K562 (cell line): Measurements from ENCODE around the gene KCND3. TPM values are rescaled to one million over a fixed set of nuclear protein-coding genes. Genes with fewer than 3 reads are reported as not detected.

Source experiments
- CHD4 ChIP-seq: fragments of 200-600 bp; sonication (generic); IDR thresholded peaks from 3 replicates; pipeline ENCODE4 v1.6.1; 2012; ENCODE audit warnings: low read depth, mild to moderate bottlenecking, mixed read lengths, low read length, inconsistent platforms; ENCODE audit not compliant: insufficient read depth, insufficient replicate concordance, poor library complexity, severe bottlenecking
- DPF2 ChIP-seq: fragments of 450-650 bp; IDR thresholded peaks from 2 replicates; pipeline ENCODE4 v1.6.1; 2016
- FIP1L1 ChIP-seq: fragments of 200-400 bp; formaldehyde crosslinking; IDR thresholded peaks from 2 replicates; pipeline ENCODE4 v1.6.1; 2018; ENCODE audit warnings: mild to moderate bottlenecking, low read depth, low read length; ENCODE audit not compliant: poor library complexity, severe bottlenecking
- FOXK2 ChIP-seq, 2 experiments: fragments of 450-650 bp; IDR thresholded peaks in 1 of 2; conservative IDR thresholded peaks in 1 of 2; 2 replicates each; pipeline ENCODE4 v1.6.1; 2016; ENCODE audit warnings: low read depth in 2 of 2, mild to moderate bottlenecking in 1 of 2
- HCFC1 ChIP-seq: IDR thresholded peaks from 2 replicates; pipeline ENCODE4 v1.6.1; 2012; ENCODE audit warnings: low read depth, low read length, improper control_type of control experiment
- HNRNPK ChIP-seq: fragments of 200-400 bp; formaldehyde crosslinking; IDR thresholded peaks from one replicate; pipeline ENCODE4 v1.6.1; 2018; ENCODE audit warnings: mild to moderate bottlenecking, low read depth, low read length; ENCODE audit not compliant: poor library complexity, severe bottlenecking
- KDM2B ChIP-seq: fragments of 250-450 bp; sonication (Bioruptor Pico); IDR thresholded peaks from 2 replicates; pipeline ENCODE4 v1.8.0; 2021; ENCODE audit warnings: mild to moderate bottlenecking, moderate library complexity
- MEF2D ChIP-seq: conservative IDR thresholded peaks from 2 replicates; pipeline ENCODE4 v1.6.1; 2016; ENCODE audit warnings: low read depth, missing genetic modification characterization, missing compliant biosample characterization
- NUFIP1 ChIP-seq: fragments of 450-650 bp; IDR thresholded peaks from 2 replicates; pipeline ENCODE4 v1.6.1; 2018; ENCODE audit not compliant: partially characterized antibody
- SMAD1 ChIP-seq: fragments of 150-350 bp; IDR thresholded peaks from 2 replicates; pipeline ENCODE4 v1.6.1; 2014; ENCODE audit warnings: low read length, low read depth; ENCODE audit not compliant: partially characterized antibody
- STAT5B ChIP-seq: fragments of 250-450 bp; sonication (Bioruptor Pico); IDR thresholded peaks from 2 replicates; pipeline ENCODE4 v1.8.0; 2021; ENCODE audit warnings: mild to moderate bottlenecking, inconsistent platforms
- ZKSCAN3 ChIP-seq: fragments of 250-450 bp; sonication (Bioruptor Pico); IDR thresholded peaks from 2 replicates; pipeline ENCODE4 v1.4.0; 2020
- ZNF507 ChIP-seq: conservative IDR thresholded peaks from 2 replicates; pipeline ENCODE4 v1.6.1; 2017; ENCODE audit warnings: missing genetic modification characterization, missing compliant biosample characterization
- ZNF717 ChIP-seq: fragments of 250-450 bp; sonication (Bioruptor Pico); IDR thresholded peaks from 2 replicates; pipeline ENCODE4 v1.5.0; 2021
- ZZZ3 ChIP-seq: fragments of 450-650 bp; IDR thresholded peaks from 2 replicates; pipeline ENCODE4 v1.6.1; 2016; ENCODE audit warnings: antibody characterized with exemption, mild to moderate bottlenecking, moderate library complexity
- polyA plus RNA-seq, 8 experiments: library from polyadenylated mRNA; depleted of rRNA in 4 of 8; stranded (reverse) in 5 of 8; unstranded in 3 of 8; fragments of >200 nt; fragmentation: Nextera tagmentation in 2 of 8; fragmentation: Illumina TruSeq in 1 of 8; extraction: Ambion mirVana in 2 of 8; extraction: Trizol in 1 of 8; gene quantifications; 2 replicates each; pipeline versions ENCODE4 v1.2.1 to v1.2.3, GENCODE V29; 2011 to 2014; ENCODE audit warnings: inconsistent platforms in 1 of 8, missing spikeins in 1 of 8
- total RNA-seq, 7 experiments: library from RNA; depleted of rRNA in 6 of 7; stranded (reverse); fragments of >200 nt in 6 of 7; fragmentation: Illumina TruSeq in 2 of 7; extraction: Trizol in 2 of 7; gene quantifications; 2 replicates each; pipeline versions ENCODE4 v1.2.1 to v1.2.3, GENCODE V29; 2011 to 2021; ENCODE audit warnings: low replicate concordance in 1 of 7
- TF ChIP-seq, protein P1 (sequence below): sonication (generic); formaldehyde crosslinking; IDR thresholded peaks from 2 replicates; pipeline ENCODE4 v1.4.0; 2020; ENCODE audit warnings: mild to moderate bottlenecking, missing genetic modification reagents
- TF ChIP-seq, protein P2 (sequence below), 2 experiments: fragments of 200-800 bp in 1 of 2; sonication (Bioruptor generic) in 1 of 2; sonication (generic) in 1 of 2; formaldehyde crosslinking in 1 of 2; IDR thresholded peaks in 1 of 2; conservative IDR thresholded peaks in 1 of 2; 2 replicates each; pipeline versions ENCODE4 v1.5.0 to v1.6.1; 2016 to 2020; ENCODE audit warnings: missing compliant biosample characterization in 1 of 2, missing genetic modification characterization in 1 of 2, missing genetic modification reagents in 1 of 2
- TF ChIP-seq, protein P3 (sequence below): sonication (generic); formaldehyde crosslinking; IDR thresholded peaks from 2 replicates; pipeline ENCODE4 v1.8.0; 2022; ENCODE audit warnings: mild to moderate bottlenecking, missing genetic modification reagents

The KCND3 gene
- total and polyA plus RNA-seq, 9 of the 15 experiments (the other 6 are each of a cell fraction or from before 2014, with no cell fraction given) = not detected

DNA sequence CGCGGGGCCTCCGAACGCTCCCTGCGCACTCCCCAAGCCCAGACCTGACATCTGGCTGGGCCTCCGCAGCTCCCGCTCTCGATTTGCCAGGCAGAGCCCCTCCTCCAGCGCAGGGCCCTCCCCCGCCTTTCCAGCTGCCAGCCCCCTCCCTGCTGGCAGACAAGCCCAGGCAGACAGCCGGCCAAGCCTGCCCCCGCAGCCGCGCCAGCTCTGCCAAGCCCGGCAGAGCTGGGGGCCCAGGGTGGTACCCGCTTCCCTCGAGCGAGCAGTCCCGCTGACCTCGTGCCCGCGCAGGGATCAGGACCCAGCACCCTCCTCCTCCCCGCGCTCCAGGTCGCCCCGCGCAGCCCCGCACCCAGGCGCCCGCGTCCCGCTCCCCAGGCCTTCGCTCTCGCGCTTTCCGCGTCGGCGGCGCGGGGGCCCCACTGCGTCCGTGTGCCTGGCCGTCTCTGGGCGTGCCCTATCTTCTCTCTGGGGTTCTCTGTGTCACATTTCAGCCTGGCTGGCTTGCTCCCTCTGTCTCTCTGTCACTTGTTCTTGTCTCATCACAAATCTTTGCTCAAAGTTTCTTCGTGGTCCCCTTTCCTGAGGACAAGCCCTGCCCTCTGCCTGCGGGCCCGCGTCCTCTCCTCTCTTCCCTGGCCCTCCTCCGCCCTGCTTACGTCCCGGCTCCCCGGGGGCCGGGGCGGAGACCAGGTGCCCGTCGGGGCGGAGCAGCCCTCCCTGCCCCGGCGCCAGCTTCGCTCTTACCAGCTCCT is 250.9 kb downstream of the KCND3 start (continued):
- TF ChIP-seq, protein P1, sequence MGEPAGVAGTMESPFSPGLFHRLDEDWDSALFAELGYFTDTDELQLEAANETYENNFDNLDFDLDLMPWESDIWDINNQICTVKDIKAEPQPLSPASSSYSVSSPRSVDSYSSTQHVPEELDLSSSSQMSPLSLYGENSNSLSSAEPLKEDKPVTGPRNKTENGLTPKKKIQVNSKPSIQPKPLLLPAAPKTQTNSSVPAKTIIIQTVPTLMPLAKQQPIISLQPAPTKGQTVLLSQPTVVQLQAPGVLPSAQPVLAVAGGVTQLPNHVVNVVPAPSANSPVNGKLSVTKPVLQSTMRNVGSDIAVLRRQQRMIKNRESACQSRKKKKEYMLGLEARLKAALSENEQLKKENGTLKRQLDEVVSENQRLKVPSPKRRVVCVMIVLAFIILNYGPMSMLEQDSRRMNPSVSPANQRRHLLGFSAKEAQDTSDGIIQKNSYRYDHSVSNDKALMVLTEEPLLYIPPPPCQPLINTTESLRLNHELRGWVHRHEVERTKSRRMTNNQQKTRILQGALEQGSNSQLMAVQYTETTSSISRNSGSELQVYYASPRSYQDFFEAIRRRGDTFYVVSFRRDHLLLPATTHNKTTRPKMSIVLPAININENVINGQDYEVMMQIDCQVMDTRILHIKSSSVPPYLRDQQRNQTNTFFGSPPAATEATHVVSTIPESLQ (CRISPR knock-in tag) = no peak
- TF ChIP-seq KDM2B (CRISPR knock-in tag) (no peak), FOXK2 (conservative IDR thresholded peaks at IDR 0.05 in 1 of 2, IDR thresholded peaks at IDR 0.05 in 1 of 2; ENCODE audit: low read depth in 2 of 2) (no peak), ZZZ3 (no peak), MEF2D (no peak), ZNF717 (CRISPR knock-in tag) (no peak), STAT5B (CRISPR knock-in tag) (no peak), FIP1L1 (no peak), DPF2 (no peak), NUFIP1 (no peak), ZNF507 (tag) (no peak), HNRNPK (no peak), ZKSCAN3 (CRISPR knock-in tag) (no peak), CHD4 (peak; percentile 22), SMAD1 (no peak), HCFC1 (no peak)
- TF ChIP-seq, protein P2, sequence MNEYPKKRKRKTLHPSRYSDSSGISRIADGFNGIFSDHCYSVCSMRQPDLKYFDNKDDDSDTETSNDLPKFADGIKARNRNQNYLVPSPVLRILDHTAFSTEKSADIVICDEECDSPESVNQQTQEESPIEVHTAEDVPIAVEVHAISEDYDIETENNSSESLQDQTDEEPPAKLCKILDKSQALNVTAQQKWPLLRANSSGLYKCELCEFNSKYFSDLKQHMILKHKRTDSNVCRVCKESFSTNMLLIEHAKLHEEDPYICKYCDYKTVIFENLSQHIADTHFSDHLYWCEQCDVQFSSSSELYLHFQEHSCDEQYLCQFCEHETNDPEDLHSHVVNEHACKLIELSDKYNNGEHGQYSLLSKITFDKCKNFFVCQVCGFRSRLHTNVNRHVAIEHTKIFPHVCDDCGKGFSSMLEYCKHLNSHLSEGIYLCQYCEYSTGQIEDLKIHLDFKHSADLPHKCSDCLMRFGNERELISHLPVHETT (CRISPR knock-in tag; conservative IDR thresholded peaks at IDR 0.05 in 1 of 2, IDR thresholded peaks at IDR 0.05 in 1 of 2) = no peak; a peak in 1 of 4 replicates
- TF ChIP-seq, protein P3, sequence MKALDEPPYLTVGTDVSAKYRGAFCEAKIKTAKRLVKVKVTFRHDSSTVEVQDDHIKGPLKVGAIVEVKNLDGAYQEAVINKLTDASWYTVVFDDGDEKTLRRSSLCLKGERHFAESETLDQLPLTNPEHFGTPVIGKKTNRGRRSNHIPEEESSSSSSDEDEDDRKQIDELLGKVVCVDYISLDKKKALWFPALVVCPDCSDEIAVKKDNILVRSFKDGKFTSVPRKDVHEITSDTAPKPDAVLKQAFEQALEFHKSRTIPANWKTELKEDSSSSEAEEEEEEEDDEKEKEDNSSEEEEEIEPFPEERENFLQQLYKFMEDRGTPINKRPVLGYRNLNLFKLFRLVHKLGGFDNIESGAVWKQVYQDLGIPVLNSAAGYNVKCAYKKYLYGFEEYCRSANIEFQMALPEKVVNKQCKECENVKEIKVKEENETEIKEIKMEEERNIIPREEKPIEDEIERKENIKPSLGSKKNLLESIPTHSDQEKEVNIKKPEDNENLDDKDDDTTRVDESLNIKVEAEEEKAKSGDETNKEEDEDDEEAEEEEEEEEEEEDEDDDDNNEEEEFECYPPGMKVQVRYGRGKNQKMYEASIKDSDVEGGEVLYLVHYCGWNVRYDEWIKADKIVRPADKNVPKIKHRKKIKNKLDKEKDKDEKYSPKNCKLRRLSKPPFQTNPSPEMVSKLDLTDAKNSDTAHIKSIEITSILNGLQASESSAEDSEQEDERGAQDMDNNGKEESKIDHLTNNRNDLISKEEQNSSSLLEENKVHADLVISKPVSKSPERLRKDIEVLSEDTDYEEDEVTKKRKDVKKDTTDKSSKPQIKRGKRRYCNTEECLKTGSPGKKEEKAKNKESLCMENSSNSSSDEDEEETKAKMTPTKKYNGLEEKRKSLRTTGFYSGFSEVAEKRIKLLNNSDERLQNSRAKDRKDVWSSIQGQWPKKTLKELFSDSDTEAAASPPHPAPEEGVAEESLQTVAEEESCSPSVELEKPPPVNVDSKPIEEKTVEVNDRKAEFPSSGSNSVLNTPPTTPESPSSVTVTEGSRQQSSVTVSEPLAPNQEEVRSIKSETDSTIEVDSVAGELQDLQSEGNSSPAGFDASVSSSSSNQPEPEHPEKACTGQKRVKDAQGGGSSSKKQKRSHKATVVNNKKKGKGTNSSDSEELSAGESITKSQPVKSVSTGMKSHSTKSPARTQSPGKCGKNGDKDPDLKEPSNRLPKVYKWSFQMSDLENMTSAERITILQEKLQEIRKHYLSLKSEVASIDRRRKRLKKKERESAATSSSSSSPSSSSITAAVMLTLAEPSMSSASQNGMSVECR (CRISPR knock-in tag) = peak; percentile 30; the same call in 1 of the 2 replicates
